Mucosa of rectum (tissue), 2 donors: ENCODE data around the gene RNPS1.

ENCODE experiments used
- H3K27ac ChIP-seq, 2 donors: one replicate each; pipeline ENCODE4 v1.7.0; 2013; ENCODE audit warnings: inconsistent platforms in 2 of 2, low read depth in 2 of 2, low read length in 2 of 2
- H3K27me3 ChIP-seq, 2 donors: one replicate each; pipeline ENCODE4 v1.7.0; 2013; ENCODE audit warnings: low read length in 2 of 2; ENCODE audit not compliant: control insufficient read depth in 2 of 2, insufficient read depth in 2 of 2
- H3K36me3 ChIP-seq, 2 donors: one replicate each; pipeline ENCODE4 v1.7.0; 2013; ENCODE audit warnings: low read length in 2 of 2; ENCODE audit not compliant: control insufficient read depth in 2 of 2, insufficient read depth in 2 of 2
- H3K4me1 ChIP-seq, 2 donors: one replicate each; pipeline ENCODE4 v1.7.0; 2013; ENCODE audit warnings: low read length in 2 of 2, mild to moderate bottlenecking in 1 of 2; ENCODE audit not compliant: control insufficient read depth in 2 of 2, insufficient read depth in 2 of 2
- H3K4me3 ChIP-seq, 2 donors: one replicate each; pipeline ENCODE4 v1.7.0; 2013; ENCODE audit warnings: low read length in 2 of 2
- H3K9ac ChIP-seq, 2 donors: one replicate each; pipeline ENCODE4 v1.7.0; 2013; ENCODE audit warnings: low read length in 2 of 2, low read depth in 1 of 2, mild to moderate bottlenecking in 1 of 2
- H3K9me3 ChIP-seq, 2 donors: one replicate each; pipeline ENCODE4 v1.7.0; 2013; ENCODE audit warnings: low read length in 2 of 2; ENCODE audit not compliant: control insufficient read depth in 2 of 2
- donor health status: healthy.
- donor health status: Normal muscosa, but diverticular disease.

RNPS1 gene

DNA sequence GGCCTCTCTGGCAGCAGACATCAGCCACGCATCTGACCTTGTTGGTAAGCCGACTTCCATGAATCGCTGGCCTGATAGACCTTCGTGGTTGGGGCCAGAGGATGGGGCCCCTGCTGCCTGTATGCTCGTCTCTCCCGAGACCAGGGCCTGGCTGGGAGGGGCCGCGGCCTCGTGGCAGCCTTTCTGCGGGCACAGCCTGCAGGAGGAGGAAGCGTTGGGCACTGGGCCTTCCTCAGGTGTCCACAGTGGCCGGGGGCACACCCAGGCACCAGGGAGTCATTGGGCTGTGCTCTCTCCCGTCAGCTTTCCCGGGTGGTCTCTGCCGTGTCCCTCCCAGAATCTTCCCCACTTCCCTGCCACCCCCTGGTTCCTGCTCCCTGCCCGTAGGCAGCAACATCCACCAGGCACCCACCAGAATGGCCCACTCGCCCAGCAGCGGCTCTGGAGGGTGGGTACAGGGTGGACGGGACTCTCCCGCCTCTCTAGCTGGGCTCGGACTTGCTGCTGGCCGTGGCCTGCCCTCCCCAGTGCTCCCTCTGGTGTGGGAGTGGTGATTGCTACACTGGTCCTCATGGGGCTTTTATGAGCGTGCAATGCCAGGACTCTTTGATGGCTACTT, 38.2 kb downstream of the RNPS1 start:
- H3K27me3 ChIP-seq = no peaks in the 10 kb centered on the region
- no peak overlapping the region for H3K9ac ChIP-seq
- no peak overlapping the region for H3K27ac ChIP-seq
- H3K36me3 ChIP-seq = peaks cover 42 to 55% of the 10 kb centered on the region in 2 donors
- peaks cover 6 to 9% of the 10 kb centered on the region in 2 donors for H3K4me1 ChIP-seq
- no peak overlapping the region for H3K4me3 ChIP-seq
- no peaks in the 10 kb centered on the region for H3K9me3 ChIP-seq

DNA sequence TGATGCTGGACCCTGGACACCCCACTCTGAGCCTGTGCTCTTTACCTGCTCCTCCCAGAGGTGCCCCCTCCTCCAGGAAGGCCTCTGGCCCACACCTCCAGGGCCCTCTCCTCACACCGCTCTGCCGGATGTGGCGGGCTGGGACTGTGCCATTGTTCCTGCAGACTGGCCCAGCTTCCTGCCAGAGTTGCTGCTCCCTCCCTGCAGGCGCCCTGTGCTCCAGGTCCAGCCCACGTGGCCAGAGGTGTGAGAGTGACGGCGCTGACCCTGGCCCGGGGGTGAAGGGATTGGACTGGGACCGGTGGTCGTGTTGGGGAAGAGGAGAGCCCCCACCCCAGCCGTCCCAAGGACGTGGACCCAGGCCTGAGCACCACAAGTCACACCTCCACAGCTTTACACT, 38.8 kb downstream of the RNPS1 start:
- Histone ChIP-seq H3K27me3 (no peaks in the 10 kb centered on the region), H3K27ac (no peak overlapping the region), H3K4me1 (peaks cover 13 to 14% of the 10 kb centered on the region in 2 donors), H3K36me3 (peaks cover 36 to 49% of the 10 kb centered on the region in 2 donors), H3K4me3 (no peak overlapping the region), H3K9me3 (no peaks in the 10 kb centered on the region), H3K9ac (no peak overlapping the region)

- H3K27ac ChIP-seq = no peak overlapping the region
- no peaks in the 10 kb centered on the region for H3K27me3 ChIP-seq
- H3K4me1 ChIP-seq = peaks cover 14 to 15% of the 10 kb centered on the region in 2 donors
- H3K4me3 ChIP-seq = no peak overlapping the region
- peaks cover 31 to 45% of the 10 kb centered on the region in 2 donors for H3K36me3 ChIP-seq
- H3K9ac ChIP-seq = no peak overlapping the region
- no peaks in the 10 kb centered on the region for H3K9me3 ChIP-seq
Measured at GRCh38 chr16:2228161-2228824, 39.6 kb downstream of the RNPS1 start.

DNA sequence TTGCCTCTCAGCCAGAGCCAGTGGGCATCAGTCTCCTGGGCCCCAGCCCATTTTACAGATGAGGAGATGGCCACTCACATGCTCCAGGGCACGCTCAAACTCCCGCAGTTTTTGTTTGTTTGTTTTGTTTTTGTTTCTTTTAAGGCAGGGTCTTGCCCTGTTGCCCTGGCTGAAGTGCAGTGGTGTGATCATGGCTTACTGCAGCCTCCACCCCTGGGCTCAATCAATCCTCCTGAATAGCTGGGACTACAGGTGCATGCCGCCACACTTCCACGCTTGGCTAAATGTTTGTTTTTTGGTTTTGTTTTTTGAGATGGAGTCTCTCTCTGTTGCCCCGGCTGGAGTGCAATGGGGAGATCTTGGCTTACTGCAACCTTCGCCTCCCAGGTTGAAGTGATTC, 41.0 kb downstream of the RNPS1 start:
- Histone ChIP-seq H3K4me1 (peaks cover 14 to 15% of the 10 kb centered on the region in 2 donors), H3K36me3 (peaks cover 22 to 34% of the 10 kb centered on the region in 2 donors), H3K27me3 (no peaks in the 10 kb centered on the region), H3K27ac (no peak overlapping the region), H3K4me3 (no peak overlapping the region), H3K9me3 (no peaks in the 10 kb centered on the region), H3K9ac (no peak overlapping the region)

DNA sequence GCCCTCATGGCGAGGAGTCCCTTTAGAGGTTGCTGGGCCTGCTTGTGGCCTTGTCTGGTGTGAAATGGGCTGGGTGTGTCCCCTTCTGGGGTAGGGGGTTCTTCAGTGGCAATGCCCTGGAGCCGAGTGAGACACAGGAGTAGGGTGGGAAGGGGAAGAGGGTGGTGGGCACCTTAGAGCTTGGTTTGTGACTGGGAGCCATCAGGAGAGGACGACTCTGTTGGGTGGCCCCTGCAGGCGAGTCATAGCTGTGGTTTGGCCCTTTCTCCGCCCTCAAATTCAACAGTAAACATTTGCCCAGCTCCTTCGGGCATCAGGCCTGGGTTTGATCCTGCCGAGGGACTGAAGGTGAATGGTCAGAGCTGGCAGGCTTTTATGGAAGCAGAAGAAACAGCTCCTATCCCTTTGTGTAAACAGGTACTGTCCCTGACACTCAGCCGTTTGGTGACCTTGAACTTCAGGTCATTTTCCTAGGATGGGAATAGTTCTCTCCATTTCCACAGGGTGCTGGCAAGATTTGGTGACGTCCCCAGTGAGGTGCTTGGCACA, 41.6 kb downstream of the RNPS1 start:
- Histone ChIP-seq H3K27me3 (no peaks in the 10 kb centered on the region), H3K27ac (peak overlapping the region; percentile 9 to 40), H3K4me1 (peaks cover 14 to 15% of the 10 kb centered on the region in 2 donors), H3K4me3 (no peak overlapping the region), H3K36me3 (peaks cover 16 to 28% of the 10 kb centered on the region in 2 donors), H3K9ac (no peak overlapping the region), H3K9me3 (no peaks in the 10 kb centered on the region)

DNA sequence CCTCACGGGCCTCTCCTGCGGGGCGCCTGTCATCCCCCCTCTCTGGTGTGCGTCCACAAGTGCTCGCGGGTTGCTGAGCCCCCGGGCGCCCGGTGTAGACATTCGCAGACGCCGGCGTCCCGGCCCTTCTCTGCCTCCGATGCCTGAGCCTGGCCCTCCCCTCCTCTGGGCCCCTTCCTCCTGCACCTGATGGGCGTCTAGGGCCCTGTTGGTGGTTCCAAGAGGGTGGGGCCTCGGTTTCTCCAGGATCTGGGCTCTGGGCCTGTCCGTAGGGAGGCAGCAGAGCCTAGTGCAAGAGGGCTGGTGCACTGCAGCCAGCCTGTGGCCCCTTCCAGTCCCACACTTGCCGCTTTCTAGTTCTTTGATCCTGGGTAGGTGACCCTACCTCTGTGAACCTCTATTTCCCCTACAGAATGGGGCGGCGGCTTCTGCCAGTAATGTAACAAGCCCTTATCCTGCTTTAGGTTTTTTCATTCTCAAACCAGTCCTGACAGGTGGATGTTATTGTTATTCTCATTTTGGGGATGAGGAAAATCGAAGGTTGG, 43.9 kb downstream of the RNPS1 start:
- Histone ChIP-seq H3K9ac (peak overlapping the region; percentile 79 to 93), H3K27me3 (no peaks in the 10 kb centered on the region), H3K9me3 (no peaks in the 10 kb centered on the region), H3K4me3 (peak overlapping the region; percentile 77 to 85), H3K27ac (peak overlapping the region; percentile 88 to 90), H3K4me1 (peaks cover 14 to 15% of the 10 kb centered on the region in 2 donors), H3K36me3 (peaks cover 5 to 11% of the 10 kb centered on the region in 2 donors)

DNA sequence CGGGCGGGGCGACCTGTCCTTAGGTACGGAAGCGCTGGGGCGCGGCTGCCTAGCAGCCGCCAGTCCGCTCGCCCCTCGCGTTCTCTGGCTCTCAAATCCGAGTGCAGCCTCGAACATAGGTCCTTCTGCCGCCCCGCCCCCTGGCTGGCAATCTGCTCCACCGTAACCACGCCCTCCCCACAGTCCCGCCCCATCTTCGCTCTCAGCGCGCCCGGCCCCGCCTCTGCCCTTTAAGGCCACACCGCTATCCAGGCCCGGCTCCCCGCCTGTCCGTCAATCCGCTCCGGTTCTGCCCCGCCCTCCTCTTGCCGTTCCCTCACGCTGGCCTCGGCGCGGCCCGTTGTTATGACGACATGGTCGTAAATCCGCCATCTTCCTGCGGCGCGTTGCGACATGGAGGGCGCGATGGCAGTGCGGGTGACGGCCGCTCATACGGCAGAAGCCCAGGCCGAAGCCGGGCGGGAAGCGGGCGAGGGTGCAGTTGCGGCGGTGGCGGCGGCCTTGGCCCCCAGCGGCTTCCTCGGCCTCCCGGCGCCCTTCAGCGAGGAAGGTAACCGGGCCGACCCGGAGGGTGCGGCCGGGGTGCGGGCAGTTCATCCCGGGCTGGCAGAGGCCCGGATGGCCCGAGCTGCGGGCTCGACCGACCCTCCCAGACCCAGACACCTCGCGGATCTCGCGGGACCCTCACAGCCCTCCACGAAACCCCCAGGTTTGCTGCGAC, 44.5 kb downstream of the RNPS1 start, which contains the start of gene E4F1:
Gene E4F1, plus strand, starts transcription at position 371 of the 721 bp plus-strand sequence. Its CDS starts 23 bp downstream, at position 394.
- no peaks in the 10 kb centered on the region for H3K9me3 ChIP-seq
- peaks cover 14 to 15% of the 10 kb centered on the region in 2 donors for H3K4me1 ChIP-seq

GRCh38 chr16:2216330-2216729, 51.6 kb downstream of the RNPS1 start:
- no peak overlapping the region for H3K9ac ChIP-seq
- no peak overlapping the region for H3K27ac ChIP-seq
- no peaks in the 10 kb centered on the region for H3K27me3 ChIP-seq
- H3K36me3 ChIP-seq = peaks cover 0 to 2% of the 10 kb centered on the region in 2 donors
- no peaks in the 10 kb centered on the region for H3K9me3 ChIP-seq
- peaks cover 18 to 22% of the 10 kb centered on the region in 2 donors for H3K4me1 ChIP-seq
- no peak overlapping the region for H3K4me3 ChIP-seq

More for the DNA sequence above, 44.5 kb downstream of the RNPS1 start, which contains the start of gene E4F1:
- H3K9ac ChIP-seq = peak within 1 kb of the TSS; percentile 79 to 93
- H3K27ac ChIP-seq = peak within 1 kb of the TSS; percentile 88 to 90
- H3K27me3 ChIP-seq = no peaks in the 10 kb centered on the region
- H3K4me3 ChIP-seq = peak within 1 kb of the TSS; percentile 77 to 85
- H3K36me3 ChIP-seq = peaks cover 0 to 4% of the 10 kb centered on the region in 2 donors

GRCh38 chr16:2214719-2214968, 53.3 kb downstream of the RNPS1 start, which contains the start of gene PGP:
Gene PGP (minus strand): TSS chr16:2214840. CDS start chr16:2214777, 63 bp downstream.
- Histone ChIP-seq H3K27me3 (no peaks in the 10 kb centered on the region), H3K9me3 (no peaks in the 10 kb centered on the region), H3K36me3 (peaks cover 0 to 4% of the 10 kb centered on the region in 2 donors), H3K4me3 (peak within 1 kb of the TSS; percentile 86 to 90), H3K4me1 (peaks cover 18 to 22% of the 10 kb centered on the region in 2 donors), H3K27ac (peak within 1 kb of the TSS; percentile 93), H3K9ac (peak within 1 kb of the TSS; percentile 90 to 91)
